HCT116 (cell line): ENCODE results near the gene QRICH1. TPM values are rescaled to one million over a fixed set of nuclear protein-coding genes. Genes with fewer than 3 reads are reported as not detected.

Experiments
- ATAC-seq: fragments of 200-7000 bp; cut with Tn5 transposase; 2 replicates; pipeline ENCODE4 v1.9.1; 2020; ENCODE audit warnings: mild to moderate bottlenecking, moderate library complexity
- BruUV-seq: library from RNA; stranded (reverse); fragments of 400-500 nt; replicated peaks from 2 replicates; lab custom pipeline; 2021; lab: Mats Ljungman, UMichigan
- CTCF ChIA-PET: fragments of 300-600 bp; sonication (Branson Sonifier 250); formaldehyde crosslinking; loops from one replicate; lab custom pipeline; 2021; ENCODE audit warnings: antibody characterized with exemption; lab: Charles Lee
- POLR2A ChIA-PET: fragments of 300-600, 350-600 bp; sonication (Branson Sonifier 250); formaldehyde crosslinking; loops from one replicate; lab custom pipeline; 2021; ENCODE audit warnings: antibody characterized with exemption; lab: Charles Lee
- RAD21 ChIA-PET, 2 experiments: fragments of 300-600 bp; sonication (Branson Sonifier 250); formaldehyde crosslinking; loops; one replicate each; lab custom pipeline; 2023; ENCODE audit warnings: low total read pairs in 2 of 2; ENCODE audit not compliant: uncharacterized antibody in 2 of 2, unreplicated experiment in 2 of 2, low non-redundant PET in 1 of 2; lab: Charles Lee
- DNase-seq: peaks from one replicate; pipeline ENCODE4 v3.0.0-alpha.2; 2010; ENCODE audit warnings: low read depth, low spot score
- H2AFZ ChIP-seq: fragments of 200-600 bp; shearing (Covaris generic), sonication (generic); 2 replicates; pipeline ENCODE4 v1.6.1; 2017; ENCODE audit warnings: low read depth, mixed run types, mixed read lengths, antibody characterized with exemption, low read length; ENCODE audit not compliant: poor library complexity, severe bottlenecking
- H3K27ac ChIP-seq: 2 replicates; pipeline ENCODE4 v1.5.1; 2012; ENCODE audit warnings: low read depth, low read length
- H3K27me3 ChIP-seq: fragments of 200-600 bp; sonication (generic); 2 replicates; pipeline ENCODE4 v1.6.1; 2016; ENCODE audit warnings: mixed run types, low read length, mixed read lengths; ENCODE audit not compliant: insufficient read depth
- H3K36me3 ChIP-seq, 2 experiments: fragments of 200-500 bp in 1 of 2; fragments of 200-600 bp in 1 of 2; sonication (Bioruptor generic) in 1 of 2; sonication (generic) in 1 of 2; 2 replicates each; pipeline versions ENCODE4 v1.5.1 to v1.6.1; 2014 to 2016; ENCODE audit warnings: low read length in 2 of 2, inconsistent platforms in 1 of 2, mixed read lengths in 1 of 2, mixed run types in 1 of 2; ENCODE audit not compliant: insufficient read depth in 2 of 2, control insufficient read depth in 1 of 2
- H3K4me1 ChIP-seq, 2 experiments: fragments of 200-600 bp in 1 of 2; sonication (generic) in 1 of 2; 2 replicates each; pipeline versions ENCODE4 v1.5.1 to v1.6.1; 2012 to 2017; ENCODE audit warnings: low read length in 2 of 2, inconsistent platforms in 1 of 2, mild to moderate bottlenecking in 1 of 2, mixed read lengths in 1 of 2, mixed run types in 1 of 2, moderate library complexity in 1 of 2; ENCODE audit not compliant: insufficient read depth in 2 of 2, control insufficient read depth in 1 of 2
- H3K4me2 ChIP-seq: fragments of 200-600 bp; sonication (generic); 2 replicates; pipeline ENCODE4 v1.6.1; 2017; ENCODE audit warnings: mixed run types, low read length, mixed read lengths
- H3K4me3 ChIP-seq, 2 experiments: fragments of 200-600 bp in 1 of 2; sonication (generic) in 1 of 2; replicated peaks in 1 of 2; 2 replicates each; pipeline ENCODE4 v1.5.1; 2011 to 2016; ENCODE audit warnings: low read length in 2 of 2, control low read depth in 1 of 2, low read depth in 1 of 2, mild to moderate bottlenecking in 1 of 2, mixed read lengths in 1 of 2, mixed run types in 1 of 2
- H3K79me2 ChIP-seq: fragments of 200-600 bp; sonication (generic); 2 replicates; pipeline ENCODE4 v1.6.1; 2017; ENCODE audit warnings: mild to moderate bottlenecking, mixed run types, low read length, moderate library complexity, mixed read lengths; ENCODE audit not compliant: insufficient read depth
- H3K9ac ChIP-seq: fragments of 200-600 bp; sonication (generic); 2 replicates; pipeline ENCODE4 v1.6.1; 2016; ENCODE audit warnings: low read length, mixed read lengths
- H3K9me2 ChIP-seq: fragments of 200-600 bp; sonication (generic), shearing (Covaris generic); 2 replicates; pipeline ENCODE4 v1.6.1; 2017; ENCODE audit warnings: mixed run types, mild to moderate bottlenecking, moderate library complexity; ENCODE audit not compliant: insufficient read depth
- H3K9me3 ChIP-seq, 2 experiments: fragments of 200-500 bp in 1 of 2; fragments of 200-600 bp in 1 of 2; sonication (Bioruptor generic) in 1 of 2; sonication (generic) in 1 of 2; 2 replicates each; pipeline ENCODE4 v1.6.1; 2014 to 2017; ENCODE audit warnings: low read length in 2 of 2, mixed read lengths in 2 of 2, inconsistent platforms in 1 of 2, low read depth in 1 of 2, mild to moderate bottlenecking in 1 of 2, mixed run types in 1 of 2, moderate library complexity in 1 of 2; ENCODE audit not compliant: control insufficient read depth in 1 of 2, insufficient read depth in 1 of 2
- H4K20me1 ChIP-seq: fragments of 200-600 bp; sonication (generic), shearing (Covaris generic); 2 replicates; pipeline ENCODE4 v1.6.1; 2017; ENCODE audit warnings: mixed run types, mild to moderate bottlenecking, moderate library complexity; ENCODE audit not compliant: insufficient read depth
- ATF3 ChIP-seq: IDR thresholded peaks from 2 replicates; pipeline ENCODE4 v1.6.1; 2012
- CBX3 ChIP-seq: IDR thresholded peaks from 2 replicates; pipeline ENCODE4 v1.6.1; 2012; ENCODE audit warnings: low read depth
- CEBPB ChIP-seq: IDR thresholded peaks from 2 replicates; pipeline ENCODE4 v1.6.1; 2012; ENCODE audit warnings: low read depth
- CTCF ChIP-seq, 3 experiments: fragments of 200-600 bp in 1 of 3; sonication (generic) in 1 of 3; IDR thresholded peaks in 2 of 3; conservative IDR thresholded peaks in 1 of 3; 2 replicates each; pipeline ENCODE4 v1.5.1; 2012 to 2017; ENCODE audit warnings: low read depth in 2 of 3, low read length in 2 of 3, antibody characterized with exemption in 1 of 3, borderline replicate concordance in 1 of 3, control low read depth in 1 of 3, mild to moderate bottlenecking in 1 of 3, mixed read lengths in 1 of 3, mixed run types in 1 of 3, moderate library complexity in 1 of 3; ENCODE audit not compliant: insufficient read depth in 1 of 3
- ELF1 ChIP-seq: IDR thresholded peaks from 2 replicates; pipeline ENCODE4 v1.6.1; 2012; ENCODE audit warnings: low read depth, borderline replicate concordance
- EZH2 ChIP-seq: fragments of 200-600 bp; sonication (generic); IDR thresholded peaks from 2 replicates; pipeline ENCODE4 v1.6.1; 2017; ENCODE audit warnings: antibody characterized with exemption, mixed run types
- MAX ChIP-seq: IDR thresholded peaks from 2 replicates; pipeline ENCODE4 v1.6.1; 2012
- POLR2AphosphoS5 ChIP-seq: IDR thresholded peaks from 2 replicates; pipeline ENCODE4 v1.6.1; 2011; ENCODE audit warnings: mild to moderate bottlenecking, low read depth, low read length, moderate library complexity
- RAD21 ChIP-seq: IDR thresholded peaks from 2 replicates; pipeline ENCODE4 v1.6.1; 2012; ENCODE audit warnings: low read depth, mild to moderate bottlenecking
- REST ChIP-seq: IDR thresholded peaks from 2 replicates; pipeline ENCODE4 v1.6.1; 2012; ENCODE audit warnings: low read depth
- SIN3A ChIP-seq: IDR thresholded peaks from 2 replicates; pipeline ENCODE4 v1.6.1; 2012; ENCODE audit warnings: low read depth
- SP1 ChIP-seq: IDR thresholded peaks from 2 replicates; pipeline ENCODE4 v1.6.1; 2012; ENCODE audit warnings: low read depth
- TCF7L2 ChIP-seq: IDR thresholded peaks from 2 replicates; pipeline ENCODE4 v1.7.0; 2011; ENCODE audit warnings: borderline replicate concordance, inconsistent platforms; ENCODE audit not compliant: insufficient read depth, insufficient read length; ENCODE audit errors: extremely low read depth
- ZBTB33 ChIP-seq: IDR thresholded peaks from 2 replicates; pipeline ENCODE4 v1.6.1; 2011; ENCODE audit warnings: mild to moderate bottlenecking, low read length, moderate library complexity; ENCODE audit not compliant: insufficient replicate concordance; ENCODE audit errors: extremely low read depth
- ZFX ChIP-seq: fragments of 450-650 bp; IDR thresholded peaks from 2 replicates; pipeline ENCODE4 v1.6.1; 2017
- ZNF274 ChIP-seq: fragments of 200-500 bp; sonication (Bioruptor generic); IDR thresholded peaks from 2 replicates; pipeline ENCODE4 v1.6.1; 2014; ENCODE audit warnings: mild to moderate bottlenecking, low read depth, low read length, inconsistent platforms
- intact Hi-C: fragments of 100-400 bp; cut with micrococcal nuclease; formaldehyde crosslinking; loops from 2 replicates; pipeline ENCODE4 v1.10.0; 2022
- total RNA-seq: library from RNA; stranded (reverse); gene quantifications from one replicate; pipeline ENCODE4 v1.2.1, GENCODE V29; 2021; ENCODE audit not compliant: unreplicated experiment

The QRICH1 gene
- total RNA-seq, 1 experiment from 2014 or later, result 105 TPM

GRCh38 chr3:49020330-49021212 is 73.3 kb downstream of the QRICH1 start:
- Histone ChIP-seq H3K9me2 (no peaks in the 10 kb centered on the region), H3K4me3 (peak overlapping the region; percentile 80 to 98), H3K27me3 (no peaks in the 10 kb centered on the region), H4K20me1 (no peaks in the 10 kb centered on the region; the same call in 1 of the 2 replicates), H3K4me2 (peak overlapping the region; percentile 90), H2AFZ (no peak overlapping the region), H3K79me2 (peaks cover 63% of the 10 kb centered on the region), H3K9ac (peak overlapping the region; percentile 99), H3K9me3 (no peaks in the 10 kb centered on the region), H3K4me1 (peaks cover 20 to 70% of the 10 kb centered on the region in 2 experiments), H3K36me3 (peaks cover 13 to 33% of the 10 kb centered on the region in 2 experiments; a peak in 3 of 4 replicates), H3K27ac (peak overlapping the region; percentile 99)
- ChIA-PET CTCF (interaction anchor here (1.7 to 3.5 kb wide), 6 partner anchors 12 to 150 kb away, joined by 5 to 29 read pairs (median 21); partner anchors contain the start of genes P4HTM, QRICH1 and WDR6), POLR2A (interaction anchor here (0.6 to 5.3 kb wide), 11 partner anchors 8 to 463 kb away, joined by 3 to 52 read pairs (median 5); partner anchors contain the start of genes IMPDH2, P4HTM, PFKFB4 and QRICH1), RAD21 (interaction anchor here in 1 of 2 experiments (0.6 kb wide), 1 partner anchor 74 kb away, joined by 3 read pairs; the partner anchor contains the start of gene QRICH1)
- TF ChIP-seq REST, result no peak
- TF ChIP-seq CTCF (IDR thresholded peaks at IDR 0.05 in 2 of 3, conservative IDR thresholded peaks at IDR 0.05 in 1 of 3; ENCODE audit: borderline replicate concordance in 1 of 3, insufficient read depth in 1 of 3, low read depth in 2 of 3, low read length in 2 of 3), result no peak
- TF ChIP-seq RAD21, result no peak
- no peak for TF ChIP-seq ZFX
- TF ChIP-seq ATF3, result no peak
- no peak for TF ChIP-seq ZNF274
- TF ChIP-seq ZBTB33, result no peak
- no peak for TF ChIP-seq ELF1
- no peak for TF ChIP-seq SIN3A
- no peak for TF ChIP-seq MAX
- no peak for TF ChIP-seq TCF7L2
- no peak for TF ChIP-seq SP1
- TF ChIP-seq EZH2, result no peak
- TF ChIP-seq CBX3, result no peak
- TF ChIP-seq POLR2AphosphoS5, result no peak; the same call in 1 of the 2 replicates
- no peak for TF ChIP-seq CEBPB
- BruUV-seq, result TSS peak; percentile 69
- DNase-seq, result no peak
- no peak for ATAC-seq
- intact Hi-C loops, result loop anchor here (1.0 to 2.0 kb wide), 2 partner anchors 32 to 74 kb away; partner anchors contain the start of gene QRICH1
